HG03565 (cell line): Measurements from ENCODE around the gene C6orf136.

Experiments
- ATAC-seq: cut with Tn5 transposase; IDR thresholded peaks from one replicate; pipeline ENCODE4 v1.9.1; 2021; ENCODE audit warnings: mild to moderate bottlenecking, moderate library complexity; ENCODE audit not compliant: unreplicated experiment

C6orf136 gene

DNA sequence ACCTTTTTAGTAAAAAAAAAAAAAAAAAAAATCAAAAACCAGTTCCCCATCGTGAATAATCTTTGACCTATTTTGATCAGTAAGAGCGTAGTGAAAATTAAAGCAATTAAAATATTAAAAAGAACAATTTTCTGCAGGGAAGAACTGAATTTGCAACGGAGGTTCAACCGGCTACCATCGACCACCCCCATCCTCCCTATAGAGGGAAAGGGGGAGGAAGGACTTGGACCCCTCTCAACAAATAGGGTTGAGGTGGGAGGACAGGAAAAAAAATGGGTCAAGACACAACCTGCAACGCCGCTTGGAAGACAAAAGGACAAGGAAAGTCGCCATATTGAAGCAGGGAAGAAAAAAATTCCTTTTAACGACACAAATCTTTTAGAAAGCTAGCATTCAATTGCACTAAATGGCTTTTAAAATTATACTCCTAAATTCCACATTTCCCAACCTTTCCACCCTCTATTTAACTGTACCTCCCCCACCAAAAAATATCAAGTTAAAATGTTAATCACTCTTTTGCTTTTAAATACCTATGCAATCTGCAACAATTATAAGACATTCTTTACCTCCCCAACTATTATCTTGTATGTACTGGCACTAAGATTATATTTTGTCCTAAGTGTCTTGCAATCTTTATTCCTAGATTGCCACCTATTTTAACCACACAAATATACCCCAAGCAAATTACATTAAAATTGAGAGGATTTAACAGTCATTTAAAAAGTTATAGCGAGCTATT is 31.5 kb upstream of the C6orf136 start:
- no peak for ATAC-seq

DNA sequence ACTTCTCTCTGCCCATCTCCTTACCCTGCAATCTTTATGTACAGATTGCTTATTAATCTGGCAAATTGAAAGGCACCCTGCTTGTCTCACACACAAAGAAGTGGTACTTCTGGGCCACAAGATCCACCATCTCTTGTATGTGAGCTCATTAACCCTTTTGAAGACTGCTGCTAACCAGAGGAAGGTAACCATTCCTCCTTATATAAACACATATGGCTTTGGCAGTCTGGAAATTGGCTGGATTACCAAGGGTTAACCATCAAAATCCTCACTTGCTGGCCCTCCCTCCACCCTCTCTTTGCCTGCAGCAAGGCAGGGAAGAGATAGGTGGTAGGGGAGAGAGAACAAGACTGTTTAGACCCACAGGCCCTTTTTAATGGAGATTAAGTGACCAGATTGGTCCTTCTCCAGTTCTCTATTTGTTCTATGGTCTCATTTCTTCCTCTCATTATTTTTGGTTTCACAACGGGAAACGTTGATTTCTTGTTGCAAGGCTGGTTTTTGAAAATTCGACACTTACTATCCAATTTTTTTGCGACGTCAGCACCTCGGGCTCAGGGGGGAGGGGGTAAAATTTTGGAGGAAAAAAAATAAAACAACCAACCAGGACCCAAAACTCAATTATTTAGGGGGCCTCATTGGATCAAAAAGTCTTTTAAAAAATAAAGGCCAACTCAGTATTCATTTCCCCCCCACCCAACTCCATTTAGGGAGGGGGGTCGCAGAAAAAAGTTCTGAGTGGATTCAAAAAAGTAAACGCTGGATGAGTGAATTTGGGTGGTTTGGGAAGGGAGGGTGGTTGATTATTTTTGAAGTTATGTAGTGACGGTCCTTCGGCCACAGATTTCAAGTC is 30.7 kb upstream of the C6orf136 start:
- ATAC-seq, result no peak

DNA sequence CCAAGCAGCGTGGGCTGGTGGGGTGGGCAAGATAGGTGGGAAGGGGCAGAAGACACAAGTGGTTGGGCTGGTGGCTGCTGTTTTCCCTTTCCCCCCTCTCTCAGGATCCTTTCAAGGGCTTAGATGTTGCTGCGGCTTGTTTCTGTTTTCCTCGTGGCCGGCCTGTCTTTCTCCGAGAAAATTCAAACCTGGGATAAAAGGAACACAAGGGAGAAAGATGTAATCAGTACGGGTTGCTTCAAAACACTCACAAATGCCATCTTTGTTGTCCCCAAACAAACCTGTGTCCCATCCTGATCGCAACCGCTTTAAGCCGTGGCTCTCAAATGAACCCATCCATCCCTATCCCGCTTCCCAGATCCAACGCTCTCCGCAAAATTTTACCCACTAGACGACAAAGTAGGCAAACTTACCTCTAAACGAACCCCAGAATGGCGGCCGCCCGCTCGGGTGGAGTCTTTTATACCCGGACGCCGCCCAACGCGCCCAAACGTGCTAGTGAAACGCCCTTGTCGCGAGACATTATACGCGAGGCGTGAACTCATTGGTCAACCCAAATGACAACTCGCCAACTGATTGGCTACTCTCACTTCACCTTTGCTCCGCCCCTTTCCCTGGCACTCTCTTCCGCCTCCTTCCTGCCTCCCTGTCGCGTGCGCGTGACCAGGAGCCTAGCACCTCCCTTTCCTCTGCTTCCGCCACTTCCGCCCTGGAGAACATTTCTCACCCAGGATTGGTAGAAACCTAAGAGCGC is 29.9 kb upstream of the C6orf136 start, which contains the start of gene PPP1R10:
Gene PPP1R10 (minus strand): TSS at position 433 of the 754 bp plus-strand sequence. CDS start 7,299 bp downstream, outside the sequence.
- ATAC-seq, result peak; percentile 74

DNA sequence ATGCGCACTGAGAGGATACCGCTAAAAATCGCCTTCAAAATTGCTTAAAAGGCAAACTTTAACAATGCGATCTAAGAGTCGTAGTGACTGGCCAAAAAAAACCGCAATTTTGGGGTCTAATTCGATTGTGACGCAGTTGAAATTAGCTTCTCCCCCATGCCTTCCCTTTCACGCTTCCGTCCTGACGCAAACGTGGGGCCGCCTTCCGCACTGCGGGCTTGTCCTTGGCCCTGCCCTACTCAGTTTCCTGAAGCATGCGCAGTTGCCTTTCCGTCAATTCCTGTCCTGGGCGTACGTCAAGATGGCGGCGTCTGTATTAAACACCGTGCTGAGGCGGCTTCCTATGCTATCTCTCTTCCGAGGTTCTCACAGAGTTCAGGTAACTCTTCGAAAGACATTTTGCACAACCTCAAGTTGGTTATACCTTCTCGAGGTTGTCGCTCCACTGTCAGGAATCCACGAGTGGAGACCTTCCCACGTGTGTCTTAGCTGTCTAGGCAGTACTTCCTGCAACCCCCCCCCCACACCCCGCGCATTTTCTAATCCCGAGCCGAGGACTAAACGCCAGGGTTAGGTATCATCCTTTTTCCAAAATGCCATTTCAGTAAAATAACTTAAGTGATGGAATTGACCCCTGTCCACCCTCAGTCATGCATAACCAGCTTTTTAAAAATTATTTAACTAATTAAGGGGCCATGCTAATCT is 29.2 kb upstream of the C6orf136 start, which contains the start of gene MRPS18B:
Gene MRPS18B (plus strand): TSS at position 276 of the 705 bp plus-strand sequence. CDS start 26 bp downstream, at position 302.
- ATAC-seq, result peak; percentile 57

DNA sequence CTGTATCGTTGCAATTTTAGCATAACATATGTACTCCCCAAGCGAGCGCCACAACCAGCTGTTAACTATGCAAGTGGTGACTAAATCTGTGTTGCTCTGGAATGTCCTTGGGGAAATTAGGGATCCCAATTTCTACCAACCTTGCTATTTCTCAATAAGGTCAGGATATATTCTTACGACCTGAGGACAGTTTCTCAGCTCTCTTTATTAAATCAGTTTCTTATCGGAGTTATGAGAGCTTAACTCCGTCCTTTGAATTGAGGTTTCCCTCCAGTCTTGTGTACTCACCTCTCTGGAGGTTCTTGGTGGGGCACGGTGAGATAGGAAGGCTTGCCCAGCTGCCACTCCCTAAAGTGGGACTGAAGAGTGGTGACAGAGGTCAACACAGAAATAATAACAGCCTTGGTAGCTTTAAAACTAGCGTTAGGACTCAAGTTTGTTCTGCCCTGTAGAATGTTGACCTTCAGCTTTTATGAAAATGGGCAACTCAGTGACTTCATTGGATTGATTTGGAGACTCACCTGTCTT is 28.6 kb upstream of the C6orf136 start:
- no peak for ATAC-seq

DNA sequence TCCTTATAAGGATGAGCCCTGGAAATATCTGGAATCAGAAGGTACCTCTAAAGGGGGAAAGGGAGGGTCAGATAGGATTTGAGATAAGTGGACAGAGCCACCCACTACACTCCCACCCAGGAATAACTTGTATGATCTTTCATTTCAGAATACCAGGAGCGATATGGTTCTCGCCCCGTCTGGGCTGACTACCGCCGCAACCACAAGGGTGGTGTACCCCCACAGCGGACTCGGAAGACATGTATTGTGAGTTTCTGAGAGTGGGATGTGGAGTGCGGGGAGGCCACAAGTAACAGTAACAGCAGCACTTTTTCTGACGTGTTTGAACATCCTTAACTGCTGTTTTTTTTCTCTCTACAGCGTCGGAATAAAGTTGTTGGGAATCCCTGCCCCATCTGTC is 27.4 kb upstream of the C6orf136 start:
- ATAC-seq, result no peak

DNA sequence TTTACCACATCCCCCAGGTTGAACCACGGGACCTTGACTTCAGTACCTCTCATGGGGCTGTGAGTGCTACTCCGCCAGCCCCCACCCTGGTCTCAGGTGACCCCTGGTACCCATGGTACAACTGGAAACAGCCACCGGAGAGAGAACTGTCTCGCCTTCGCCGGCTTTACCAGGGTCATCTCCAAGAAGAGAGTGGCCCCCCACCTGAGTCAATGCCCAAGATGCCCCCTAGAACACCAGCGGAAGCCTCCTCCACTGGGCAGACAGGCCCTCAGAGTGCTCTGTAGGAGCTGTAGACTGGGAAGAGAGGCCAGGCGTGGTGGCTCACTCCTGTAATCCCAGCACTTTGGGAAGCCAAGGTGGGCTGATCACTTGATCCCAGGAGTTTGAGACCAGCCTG is 21.4 kb upstream of the C6orf136 start:
- ATAC-seq, result no peak

DNA sequence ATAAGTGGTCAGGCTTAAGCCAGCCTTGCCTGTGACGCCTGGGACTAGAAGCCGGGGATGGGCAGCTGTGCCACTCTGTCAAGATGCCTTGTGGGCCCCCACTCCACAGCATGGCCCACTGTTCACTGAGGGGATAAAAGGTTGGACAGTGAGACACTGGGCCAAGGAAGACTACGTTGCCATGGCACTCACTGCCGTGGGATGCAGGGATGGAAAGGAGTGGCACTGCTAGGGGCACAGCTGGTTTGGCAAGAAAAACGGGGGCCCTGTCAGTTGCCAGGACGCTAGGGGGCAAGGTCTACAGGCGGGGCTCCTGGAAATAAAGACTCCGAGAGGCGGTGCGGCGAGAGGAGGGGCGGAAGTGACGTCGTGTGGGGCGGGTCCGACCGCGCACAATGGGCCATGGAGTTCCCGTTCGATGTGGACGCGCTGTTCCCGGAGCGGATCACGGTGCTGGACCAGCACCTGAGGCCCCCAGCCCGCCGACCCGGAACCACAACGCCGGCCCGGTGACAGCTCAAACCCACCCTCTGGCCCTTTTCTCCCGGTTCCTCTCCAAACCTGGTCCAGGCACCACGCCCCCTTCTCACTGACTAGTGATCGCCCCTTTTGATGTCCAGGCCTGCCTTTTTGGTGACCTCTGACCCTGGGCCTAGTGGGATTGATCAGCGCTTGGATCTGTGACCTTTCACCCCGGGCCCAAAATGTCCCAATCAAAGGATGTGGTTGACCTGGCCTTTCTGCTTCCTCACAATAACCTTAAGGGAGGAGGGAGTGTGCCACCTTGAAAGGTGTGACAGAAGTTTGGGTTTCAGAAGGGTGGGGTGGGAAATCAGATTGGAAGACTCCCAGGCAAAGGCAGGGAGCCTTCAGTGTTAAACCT is 20.2 kb upstream of the C6orf136 start, which contains the start of gene ATAT1:
Gene ATAT1 (plus strand): TSS at position 391 of the 883 bp plus-strand sequence.
- no peak for ATAC-seq

DNA sequence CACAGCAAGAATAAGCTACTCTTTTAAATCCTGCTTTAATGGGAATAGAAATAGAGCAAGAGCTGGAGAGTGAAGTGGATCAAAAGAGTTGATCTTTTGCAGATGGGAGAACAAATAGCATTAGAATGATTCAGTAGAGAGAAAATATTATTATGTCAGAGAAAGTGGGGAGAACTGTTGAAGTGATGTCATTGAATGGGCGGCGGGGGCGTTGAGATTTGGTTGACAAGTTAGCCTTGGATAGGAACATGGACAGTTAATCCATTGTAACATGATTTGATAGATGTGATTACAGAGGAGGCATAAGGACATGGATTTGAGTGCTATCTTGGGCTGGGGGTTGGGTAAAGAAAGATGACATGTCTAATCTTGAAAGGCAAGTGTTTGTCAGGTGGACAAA is 11.1 kb upstream of the C6orf136 start:
- ATAC-seq, result no peak

DNA sequence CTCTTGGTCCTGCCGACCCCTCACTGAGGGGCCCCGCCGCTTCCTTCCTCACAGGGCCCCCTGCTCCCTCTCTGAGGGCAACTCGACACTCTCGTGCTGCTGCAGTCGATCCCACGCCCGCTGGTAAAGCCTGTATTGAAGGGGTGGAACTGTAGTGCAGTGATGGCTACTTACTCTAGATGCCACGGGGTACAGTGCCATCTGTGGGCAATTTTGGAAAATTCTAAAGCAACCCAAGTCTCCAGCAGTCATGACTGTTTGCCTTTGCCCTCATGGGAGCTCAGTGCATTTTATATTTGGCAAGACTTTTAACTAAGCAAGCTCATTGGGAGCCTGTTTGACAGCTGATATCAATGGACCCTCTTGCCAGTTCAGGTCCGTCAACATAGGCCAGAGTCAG is 6.5 kb upstream of the C6orf136 start:
- ATAC-seq, result no peak

DNA sequence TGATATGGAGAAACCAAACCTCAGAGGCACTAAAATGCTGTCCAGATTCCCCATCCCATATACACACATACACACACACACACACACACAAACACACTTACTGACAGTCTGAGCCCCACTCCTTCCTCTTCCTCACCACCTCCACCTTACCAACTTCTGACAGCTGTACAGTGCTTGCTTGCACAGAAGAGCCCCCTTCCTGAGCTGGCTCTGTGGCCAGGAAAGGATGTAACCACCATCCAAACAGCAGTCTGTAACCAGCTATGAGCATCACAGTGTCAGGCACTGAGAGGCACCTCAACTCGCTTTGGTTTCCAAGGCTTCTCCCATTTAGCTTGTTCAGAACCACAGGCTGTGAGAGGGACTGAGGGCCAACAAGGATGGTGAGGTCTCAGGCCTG is 5.9 kb upstream of the C6orf136 start:
- ATAC-seq, result no peak

DNA sequence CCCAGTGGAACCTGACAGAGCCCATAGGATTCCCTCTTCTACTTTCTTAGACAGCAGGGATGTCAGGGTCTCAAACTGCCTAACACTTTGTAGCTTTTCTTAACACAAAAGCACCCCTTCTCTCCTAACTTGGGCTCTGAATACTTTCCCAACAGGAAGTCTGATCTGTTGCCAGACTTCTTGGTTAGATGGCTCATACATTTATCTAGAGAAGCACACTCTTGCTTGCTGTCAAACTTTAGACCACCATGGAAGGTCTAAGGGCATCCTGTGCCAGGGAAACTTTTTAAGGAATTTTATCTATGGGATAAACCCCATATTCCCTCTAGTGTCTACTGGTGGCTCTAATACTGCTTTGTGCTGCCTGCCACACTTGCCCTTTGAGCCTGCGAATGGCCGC is 3.3 kb upstream of the C6orf136 start:
- no peak for ATAC-seq

DNA sequence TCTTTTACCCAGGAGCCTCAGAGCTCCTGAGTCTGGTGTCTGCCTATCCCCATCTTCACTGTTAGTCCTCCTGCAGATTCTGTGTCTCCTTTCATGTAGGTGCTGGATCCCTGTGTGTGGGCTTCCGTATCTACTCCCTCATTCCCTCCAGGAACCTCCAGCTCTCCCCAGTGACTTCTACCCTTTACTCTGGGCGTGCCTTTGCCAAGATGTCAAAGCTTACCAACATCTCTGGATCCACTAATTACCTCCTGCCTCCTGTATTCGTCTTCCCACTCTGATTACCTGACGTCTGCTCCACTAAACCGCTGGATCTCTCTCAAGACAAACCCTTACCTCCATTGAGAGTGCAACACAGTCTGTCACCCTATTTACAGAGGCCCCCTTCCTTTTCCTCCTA is 2.2 kb upstream of the C6orf136 start:
- no peak for ATAC-seq

DNA sequence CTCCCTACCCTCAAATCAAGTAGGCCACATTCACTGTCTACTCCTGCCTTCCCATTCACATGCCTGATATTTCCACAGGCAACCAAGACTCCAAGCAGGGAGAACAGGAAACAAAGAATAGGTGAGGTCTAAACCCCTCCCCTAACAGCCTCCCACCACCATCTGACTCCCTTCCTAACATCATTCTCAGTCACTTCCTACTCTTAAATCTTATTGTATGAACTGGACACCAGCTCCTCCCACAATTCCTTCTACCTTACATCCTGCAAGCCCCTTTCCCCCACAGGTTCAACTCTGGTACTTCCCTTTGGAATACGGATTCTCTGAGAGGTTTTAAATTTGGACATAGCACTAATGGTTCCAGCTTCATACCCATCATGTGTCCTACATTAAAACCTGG is 944 bp upstream of the C6orf136 start:
- ATAC-seq, result no peak

DNA sequence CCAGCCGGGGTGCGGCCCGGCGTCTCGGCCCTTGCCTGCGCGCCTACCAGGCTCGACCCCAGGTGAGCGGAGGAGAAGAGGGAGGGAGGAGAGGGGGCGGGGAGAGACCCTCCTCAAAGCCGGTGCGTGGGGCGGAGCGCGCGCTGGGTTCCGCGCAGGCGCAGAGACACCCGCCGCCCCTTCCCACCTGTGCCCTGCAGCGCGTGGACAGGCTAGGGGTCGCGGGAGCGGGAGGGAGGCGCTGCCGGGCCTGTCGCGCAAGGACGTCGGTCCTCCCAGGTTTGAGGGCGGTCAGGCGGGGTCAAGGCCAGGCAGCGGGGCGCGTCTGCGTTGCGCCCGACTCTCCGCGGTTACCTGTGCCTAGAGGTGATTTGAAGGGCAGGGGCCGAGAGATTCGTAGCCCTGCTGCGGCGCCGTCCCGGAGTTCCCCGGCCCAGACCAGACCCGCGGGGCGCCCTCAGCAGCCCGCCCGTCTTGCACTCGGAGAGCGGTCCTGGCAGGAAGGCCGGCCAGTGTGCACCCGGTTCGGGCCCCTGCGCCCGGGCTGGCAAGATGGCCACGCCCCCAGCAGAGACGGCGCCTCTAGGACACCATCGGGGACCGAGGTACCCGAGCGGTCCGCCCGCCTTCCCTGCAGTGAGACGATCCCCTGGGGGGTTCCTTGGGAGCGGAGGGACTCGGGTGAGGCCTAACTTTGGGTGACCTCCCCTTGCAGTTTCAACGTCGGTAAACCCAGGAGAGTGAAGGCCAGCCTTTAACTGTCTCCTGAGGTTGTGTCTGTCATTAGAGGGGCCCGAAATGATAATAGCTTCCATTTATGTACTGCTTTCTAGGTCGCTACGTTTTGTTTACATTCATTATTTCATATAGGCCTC is 546 bp downstream of the C6orf136 start:
- peak; percentile 44 for ATAC-seq

DNA sequence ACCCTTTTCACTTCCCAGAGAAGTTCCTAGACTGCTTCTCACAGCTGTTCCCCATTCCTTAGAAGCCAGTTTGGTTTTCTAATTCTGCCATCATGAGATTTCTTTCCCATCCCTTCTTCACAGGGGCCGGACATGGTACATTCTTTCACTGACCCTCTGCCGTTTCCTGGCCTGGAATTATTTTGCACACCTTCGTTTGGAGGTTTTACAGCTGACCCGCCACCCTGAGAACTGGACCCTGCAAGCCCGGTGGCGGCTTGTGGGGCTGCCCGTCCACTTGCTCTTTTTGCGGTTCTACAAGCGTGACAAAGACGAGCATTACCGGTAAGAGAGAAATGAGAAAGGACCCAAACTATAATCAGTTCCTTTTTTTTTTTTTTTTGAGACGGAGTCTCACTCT is 4.2 kb downstream of the C6orf136 start:
- ATAC-seq, result no peak

DNA sequence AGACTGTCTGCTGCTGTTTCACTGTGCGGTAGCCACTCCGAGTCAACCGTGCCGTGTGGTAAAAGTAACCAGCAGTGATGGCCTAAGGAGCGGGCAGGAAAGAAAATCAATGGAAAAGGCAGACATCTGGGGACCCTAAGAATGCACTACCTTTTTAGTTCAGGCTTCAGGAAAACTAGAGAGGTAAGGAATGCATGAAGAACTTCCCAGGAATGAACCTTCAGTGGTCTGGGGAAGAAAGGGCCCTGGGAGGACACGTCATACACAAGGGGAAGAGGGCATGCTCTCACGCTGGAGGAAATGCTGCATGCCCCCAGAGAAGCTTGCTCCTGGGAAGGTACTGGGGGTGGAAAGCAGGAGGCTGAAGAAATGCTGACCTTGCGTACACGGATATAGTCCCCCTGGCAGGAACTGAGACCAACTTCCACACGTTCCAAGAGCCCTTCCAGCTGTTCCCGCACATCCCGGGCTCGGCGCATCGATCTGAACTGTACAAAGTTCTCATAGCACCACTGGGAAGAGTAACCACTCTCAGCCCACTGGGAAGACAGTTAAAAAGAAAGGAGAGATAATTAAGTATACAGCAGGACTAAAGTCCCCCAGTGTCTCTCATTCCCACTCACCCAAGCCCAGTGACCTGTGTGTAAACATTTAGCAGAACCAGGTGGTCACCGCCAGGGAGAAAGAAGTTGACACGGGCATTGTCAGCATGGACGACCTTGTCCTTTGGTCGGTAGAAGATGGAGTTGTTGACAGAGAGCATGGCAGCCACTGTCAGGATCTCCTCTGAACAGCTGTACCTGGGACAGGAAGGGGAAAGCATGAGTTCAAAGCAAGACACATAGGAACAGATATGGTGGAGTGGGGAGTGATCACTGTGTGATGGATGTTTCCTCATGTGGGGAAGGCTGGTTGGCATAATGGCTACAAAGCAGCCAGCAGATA is 8.1 kb downstream of the C6orf136 start:
- no peak for ATAC-seq
